ENCODE measurements around the gene RUNX1.

RUNX1 gene

GRCh38 chr21:34858559-34858958, 190.5 kb downstream of the RUNX1 start:
- POLR2A ChIA-PET, result interaction anchor here (1.2 kb wide), 1 partner anchor 8 kb away, joined by 3 read pairs; no protein-coding TSS in a partner anchor
- TF ChIP-seq ZNF384 (IDR thresholded peaks at IDR 0.05) (no peak), NFRKB (IDR thresholded peaks at IDR 0.05) (no peak), TARDBP (IDR thresholded peaks at IDR 0.05) (no peak), CTBP1 (IDR thresholded peaks at IDR 0.05; ENCODE audit: borderline replicate concordance) (no peak)
- no peak for DNase-seq (ENCODE audit: extremely low spot score)
- CTCF ChIA-PET, result interaction anchor here (0.7 to 2.0 kb wide), 7 partner anchors 9 to 1140 kb away, joined by 3 to 5 read pairs (median 3); no protein-coding TSS in a partner anchor

DNA sequence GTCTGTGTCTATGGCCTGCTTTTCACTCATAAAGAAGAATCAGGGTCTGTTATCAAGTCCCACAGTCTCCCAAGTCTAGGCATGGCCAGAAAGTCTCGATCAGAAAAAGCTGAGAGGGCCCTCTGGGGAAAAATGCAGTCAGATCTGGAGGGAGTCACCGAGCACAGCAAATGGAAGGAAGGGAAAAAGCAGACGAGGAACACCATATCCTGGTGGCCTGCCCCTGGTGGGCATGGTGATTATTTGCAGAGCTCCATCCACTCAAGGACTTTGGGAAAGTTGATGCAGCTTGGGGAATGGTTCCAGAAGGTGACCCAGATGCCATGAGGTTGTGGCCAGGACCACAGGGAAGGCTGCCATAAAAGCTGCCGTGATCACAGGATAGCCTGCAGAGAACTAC, 191.2 kb downstream of the RUNX1 start:
- DNase-seq (ENCODE audit: extremely low spot score), result peak; percentile 64
- ChIA-PET POLR2A (interaction anchor here (1.2 kb wide), 1 partner anchor 9 kb away, joined by 3 read pairs; no protein-coding TSS in a partner anchor), CTCF (interaction anchor here (0.7 to 2.0 kb wide), 7 partner anchors 9 to 1140 kb away, joined by 3 to 5 read pairs (median 3); no protein-coding TSS in a partner anchor)
- TF ChIP-seq L3MBTL2 (conservative IDR thresholded peaks at IDR 0.05) (no peak), FOXK2 (IDR thresholded peaks at IDR 0.05) (no peak), NFRKB (IDR thresholded peaks at IDR 0.05) (no peak), LEF1 (IDR thresholded peaks at IDR 0.05; ENCODE audit: borderline replicate concordance) (no peak), ELF4 (IDR thresholded peaks at IDR 0.05) (no peak), FOXM1 (IDR thresholded peaks at IDR 0.05; ENCODE audit: borderline replicate concordance) (no peak)

- ChIA-PET POLR2A (interaction anchor here (1.2 kb wide), 1 partner anchor 10 kb away, joined by 3 read pairs; no protein-coding TSS in a partner anchor), CTCF (interaction anchor here (1.0 to 2.0 kb wide), 4 partner anchors 9 to 112 kb away, joined by 3 to 5 read pairs (median 4); no protein-coding TSS in a partner anchor)
- peak; percentile 60; the same call in 1 of the 2 replicates for TF ChIP-seq CTBP1 (IDR thresholded peaks at IDR 0.05; ENCODE audit: borderline replicate concordance)
- no peak for TF ChIP-seq LEF1 (IDR thresholded peaks at IDR 0.05; ENCODE audit: borderline replicate concordance)
- peak; percentile 40; the same call in 1 of the 2 replicates for TF ChIP-seq PKNOX1 (IDR thresholded peaks at IDR 0.05)
- DNase-seq (ENCODE audit: extremely low spot score), result no peak
Observed at GRCh38 chr21:34857122-34857713, 191.9 kb downstream of the RUNX1 start.

- DNase-seq (ENCODE audit: extremely low spot score), result no peak
Observed at GRCh38 chr21:34852448-34852847, 196.7 kb downstream of the RUNX1 start.

DNA sequence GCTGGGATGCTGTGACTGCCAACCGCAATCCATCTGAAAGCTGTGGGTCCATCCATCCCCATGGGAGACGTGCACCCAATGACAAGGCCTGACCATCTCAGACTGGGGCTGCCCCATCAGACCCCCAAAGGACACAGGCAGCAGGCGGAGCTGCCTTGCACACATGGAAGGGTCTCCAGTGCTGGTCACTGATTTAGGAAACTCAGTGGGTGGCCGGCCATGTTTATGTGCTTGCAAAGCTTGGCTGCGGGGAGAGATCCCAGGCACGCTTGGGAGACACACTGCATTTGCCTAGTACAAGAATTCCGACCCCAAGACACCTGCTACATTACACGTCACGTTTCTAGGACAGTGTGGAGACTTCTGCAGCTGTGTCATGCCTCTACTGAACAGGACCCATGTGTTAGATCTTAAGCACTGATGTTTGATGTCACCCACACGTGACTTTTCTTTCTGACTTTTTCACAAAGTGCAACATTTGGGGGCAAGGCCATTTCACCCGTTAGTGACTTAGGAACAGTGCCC, 198.9 kb downstream of the RUNX1 start:
- POLR2A ChIA-PET, result no interaction called here
- CTCF ChIA-PET, result no interaction called here
- no peak for TF ChIP-seq FOXA1 (IDR thresholded peaks at IDR 0.05)
- TF ChIP-seq CTBP1 (IDR thresholded peaks at IDR 0.05; ENCODE audit: borderline replicate concordance), result no peak
- TF ChIP-seq ZNF384 (IDR thresholded peaks at IDR 0.05), result no peak
- no peak for TF ChIP-seq L3MBTL2 (conservative IDR thresholded peaks at IDR 0.05)
- no peak for TF ChIP-seq TARDBP (IDR thresholded peaks at IDR 0.05)
- no peak for TF ChIP-seq SUZ12 (IDR thresholded peaks at IDR 0.05)
- no peak for TF ChIP-seq NFRKB (IDR thresholded peaks at IDR 0.05)
- no peak for TF ChIP-seq ELF4 (IDR thresholded peaks at IDR 0.05)
- TF ChIP-seq HDGF (IDR thresholded peaks at IDR 0.05; ENCODE audit: borderline replicate concordance), result no peak
- no peak for TF ChIP-seq FOXK2 (IDR thresholded peaks at IDR 0.05)
- TF ChIP-seq BHLHE40 (IDR thresholded peaks at IDR 0.05; ENCODE audit: borderline replicate concordance), result no peak
- TF ChIP-seq LEF1 (IDR thresholded peaks at IDR 0.05; ENCODE audit: borderline replicate concordance), result no peak
- no peak for TF ChIP-seq FOXM1 (IDR thresholded peaks at IDR 0.05; ENCODE audit: borderline replicate concordance)
- no peak for TF ChIP-seq PKNOX1 (IDR thresholded peaks at IDR 0.05)
- no peak for TF ChIP-seq SP1 (IDR thresholded peaks at IDR 0.05)
- DNase-seq (ENCODE audit: extremely low spot score), result no peak

More at GRCh38 chr21:34852448-34852847, 196.7 kb downstream of the RUNX1 start:
- no peak for TF ChIP-seq FOXM1 (IDR thresholded peaks at IDR 0.05; ENCODE audit: borderline replicate concordance)
- no peak for TF ChIP-seq ARNT (IDR thresholded peaks at IDR 0.05)
- TF ChIP-seq SUZ12 (IDR thresholded peaks at IDR 0.05), result no peak
- TF ChIP-seq PKNOX1 (IDR thresholded peaks at IDR 0.05), result no peak
- no peak for TF ChIP-seq FOXK2 (IDR thresholded peaks at IDR 0.05)
- no peak for TF ChIP-seq FOXA1 (IDR thresholded peaks at IDR 0.05)
- no peak for TF ChIP-seq SP1 (IDR thresholded peaks at IDR 0.05)
- no peak for TF ChIP-seq TARDBP (IDR thresholded peaks at IDR 0.05)
- TF ChIP-seq L3MBTL2 (conservative IDR thresholded peaks at IDR 0.05), result no peak
- TF ChIP-seq ZNF384 (IDR thresholded peaks at IDR 0.05), result no peak
- no peak for TF ChIP-seq LEF1 (IDR thresholded peaks at IDR 0.05; ENCODE audit: borderline replicate concordance)
- no peak for TF ChIP-seq NFRKB (IDR thresholded peaks at IDR 0.05)
- no peak for TF ChIP-seq HDGF (IDR thresholded peaks at IDR 0.05; ENCODE audit: borderline replicate concordance)
- no peak for TF ChIP-seq CTBP1 (IDR thresholded peaks at IDR 0.05; ENCODE audit: borderline replicate concordance)
- TF ChIP-seq ELF4 (IDR thresholded peaks at IDR 0.05), result no peak
- TF ChIP-seq BHLHE40 (IDR thresholded peaks at IDR 0.05; ENCODE audit: borderline replicate concordance), result no peak
- CTCF ChIA-PET, result no interaction called here
- POLR2A ChIA-PET, result no interaction called here

DNA sequence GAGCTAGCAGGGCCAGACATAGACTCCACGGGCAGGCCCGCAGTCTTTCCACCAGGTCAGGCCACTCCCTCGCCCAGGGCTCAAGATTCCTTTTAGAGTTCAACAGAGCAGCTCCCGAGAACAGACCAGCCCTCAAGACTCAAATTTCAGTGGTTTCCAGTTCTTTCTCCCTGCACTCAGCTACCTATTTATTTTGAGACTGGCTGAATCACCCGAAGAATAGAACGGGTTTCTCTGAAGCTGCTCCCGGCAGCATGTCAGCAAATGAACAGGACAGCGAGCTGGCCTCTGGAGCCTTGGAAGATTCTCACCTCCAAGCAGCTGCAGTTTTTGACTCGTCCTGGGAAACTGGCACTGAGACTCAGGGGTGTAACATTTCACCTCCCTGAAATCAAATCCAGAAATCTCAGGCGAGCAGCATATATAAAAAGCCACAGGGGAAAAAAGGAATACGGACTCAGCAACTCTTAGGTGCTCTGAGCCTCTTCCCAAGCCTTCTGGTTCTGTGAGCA, 202.4 kb downstream of the RUNX1 start:
- POLR2A ChIA-PET, result interaction anchor here (0.7 to 0.8 kb wide), 2 partner anchors 39 to 43 kb away, joined by 3 read pairs; no protein-coding TSS in a partner anchor
- peak; percentile 49 for DNase-seq (ENCODE audit: extremely low spot score)
- CTCF ChIA-PET, result interaction anchor here (0.6 to 0.9 kb wide), 3 partner anchors 31 to 1797 kb away, joined by 4 read pairs; no protein-coding TSS in a partner anchor
- TF ChIP-seq FOXA1 (IDR thresholded peaks at IDR 0.05), result no peak
- no peak for TF ChIP-seq FOXK2 (IDR thresholded peaks at IDR 0.05)
- TF ChIP-seq PKNOX1 (IDR thresholded peaks at IDR 0.05), result no peak
- no peak for TF ChIP-seq ZNF384 (IDR thresholded peaks at IDR 0.05)
- no peak for TF ChIP-seq SP1 (IDR thresholded peaks at IDR 0.05)
- TF ChIP-seq ARNT (IDR thresholded peaks at IDR 0.05), result no peak
- no peak for TF ChIP-seq FOXM1 (IDR thresholded peaks at IDR 0.05; ENCODE audit: borderline replicate concordance)

All from HEK293T (cell line).